NCI-H187 (cell line): Measurements from ENCODE around the gene PRSS58.

Experiments used
- DNase-seq, 2 experiments: peaks; one replicate each; lab custom pipeline; 2025; lab: John Stamatoyannopoulos, UW

PRSS58 gene

DNA sequence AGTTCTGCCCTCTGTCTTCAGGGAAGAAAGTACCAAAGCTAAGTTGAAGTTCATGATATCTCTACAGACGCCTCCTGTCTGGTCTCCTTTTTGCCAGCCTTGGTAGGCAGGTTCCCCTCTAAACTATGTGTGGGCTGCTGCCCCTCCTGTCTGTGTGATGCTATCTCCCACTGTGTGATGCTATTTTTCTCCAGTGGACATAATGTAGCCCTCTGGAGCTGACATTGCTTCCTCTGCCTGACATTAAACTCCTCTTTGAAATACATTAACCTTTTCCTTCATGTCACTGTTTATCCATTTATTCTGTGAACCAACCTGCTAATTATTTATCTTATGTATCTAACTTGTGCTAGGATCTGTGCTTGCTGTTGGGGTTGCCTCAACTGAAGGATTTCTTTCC is at the start of gene PRSS58:
PRSS58 (minus strand) TSS at position 101 of the 400 bp plus-strand sequence. CDS start 351 bp downstream, outside the sequence.
- no peak for DNase-seq

GRCh38 chr7:142307246-142307900 is 49.5 kb upstream of the PRSS58 start:
- no peak for DNase-seq

- peak in 1 of 2 experiments; percentile 17 for DNase-seq
Observed at GRCh38 chr7:142303650-142304049, 45.8 kb upstream of the PRSS58 start.

- DNase-seq: no peak
Observed at GRCh38 chr7:142301923-142302550, 44.2 kb upstream of the PRSS58 start.

- no peak for DNase-seq
Observed at GRCh38 chr7:142301299-142301698, 43.4 kb upstream of the PRSS58 start.

GRCh38 chr7:142300689-142301088 is 42.8 kb upstream of the PRSS58 start:
- DNase-seq: no peak

DNA sequence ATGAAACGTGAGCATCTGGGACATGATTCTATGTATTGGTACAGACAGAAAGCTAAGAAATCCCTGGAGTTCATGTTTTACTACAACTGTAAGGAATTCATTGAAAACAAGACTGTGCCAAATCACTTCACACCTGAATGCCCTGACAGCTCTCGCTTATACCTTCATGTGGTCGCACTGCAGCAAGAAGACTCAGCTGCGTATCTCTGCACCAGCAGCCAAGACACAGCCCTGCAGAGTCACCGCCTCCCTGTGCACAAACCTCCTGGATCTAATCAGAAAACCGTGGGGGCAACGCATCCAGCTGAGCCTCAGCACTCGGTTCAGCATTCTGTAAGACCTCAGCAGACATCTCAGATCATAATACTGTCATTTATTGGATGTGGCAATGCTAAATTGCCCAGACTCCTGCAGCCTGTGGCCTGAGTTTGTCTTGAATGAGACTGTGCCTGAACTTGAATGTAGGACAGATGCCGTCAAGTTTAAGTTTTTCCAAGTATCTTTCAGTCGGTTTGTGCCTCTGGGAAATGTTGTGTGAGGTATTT is 41.5 kb upstream of the PRSS58 start:
- no peak for DNase-seq

- no peak for DNase-seq
Observed at GRCh38 chr7:142298627-142299026, 40.8 kb upstream of the PRSS58 start.

GRCh38 chr7:142298009-142298408 is 40.2 kb upstream of the PRSS58 start:
- DNase-seq: no peak

GRCh38 chr7:142280263-142280662 is 22.4 kb upstream of the PRSS58 start:
- DNase-seq: no peak

DNA sequence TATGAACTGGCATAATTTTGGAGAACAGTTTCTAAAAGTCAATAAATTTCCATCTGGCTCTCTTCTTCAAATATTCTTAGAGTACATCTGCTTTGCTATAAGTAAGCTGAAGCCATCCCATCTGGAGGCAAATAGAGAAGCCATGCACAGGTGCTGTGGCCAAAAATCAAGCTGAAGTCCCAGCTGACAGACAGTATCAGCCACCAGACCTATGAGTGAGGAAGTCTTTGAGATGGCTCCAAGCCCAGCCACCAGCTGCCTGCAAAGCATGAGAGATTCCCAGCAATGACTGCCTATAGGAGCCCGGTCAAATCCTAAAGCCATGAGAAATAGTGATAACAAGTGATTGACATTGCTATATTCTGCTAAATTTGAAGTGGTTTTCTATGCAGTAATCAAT is 21.7 kb upstream of the PRSS58 start:
- DNase-seq: no peak

DNA sequence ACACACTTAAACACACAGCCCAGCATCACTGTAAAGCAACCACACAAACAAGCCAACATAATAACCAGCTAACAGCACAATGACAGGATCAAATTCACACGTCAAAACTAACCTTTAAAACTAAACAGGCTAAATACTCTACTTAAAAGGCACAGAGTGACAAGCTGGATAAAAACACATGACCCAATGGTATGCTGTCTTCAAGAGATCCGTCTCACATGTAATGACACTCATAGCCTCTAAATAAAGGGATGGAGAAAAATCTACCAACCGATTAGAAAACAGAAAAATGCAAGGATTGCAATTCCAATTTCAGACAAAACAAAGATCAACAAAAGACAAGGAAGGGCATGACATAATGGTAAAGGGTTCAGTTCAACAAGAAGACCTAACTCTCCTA is 17.2 kb upstream of the PRSS58 start:
- DNase-seq: no peak

- no peak for DNase-seq
Observed at GRCh38 chr7:142272841-142273240, 15.0 kb upstream of the PRSS58 start.

DNA sequence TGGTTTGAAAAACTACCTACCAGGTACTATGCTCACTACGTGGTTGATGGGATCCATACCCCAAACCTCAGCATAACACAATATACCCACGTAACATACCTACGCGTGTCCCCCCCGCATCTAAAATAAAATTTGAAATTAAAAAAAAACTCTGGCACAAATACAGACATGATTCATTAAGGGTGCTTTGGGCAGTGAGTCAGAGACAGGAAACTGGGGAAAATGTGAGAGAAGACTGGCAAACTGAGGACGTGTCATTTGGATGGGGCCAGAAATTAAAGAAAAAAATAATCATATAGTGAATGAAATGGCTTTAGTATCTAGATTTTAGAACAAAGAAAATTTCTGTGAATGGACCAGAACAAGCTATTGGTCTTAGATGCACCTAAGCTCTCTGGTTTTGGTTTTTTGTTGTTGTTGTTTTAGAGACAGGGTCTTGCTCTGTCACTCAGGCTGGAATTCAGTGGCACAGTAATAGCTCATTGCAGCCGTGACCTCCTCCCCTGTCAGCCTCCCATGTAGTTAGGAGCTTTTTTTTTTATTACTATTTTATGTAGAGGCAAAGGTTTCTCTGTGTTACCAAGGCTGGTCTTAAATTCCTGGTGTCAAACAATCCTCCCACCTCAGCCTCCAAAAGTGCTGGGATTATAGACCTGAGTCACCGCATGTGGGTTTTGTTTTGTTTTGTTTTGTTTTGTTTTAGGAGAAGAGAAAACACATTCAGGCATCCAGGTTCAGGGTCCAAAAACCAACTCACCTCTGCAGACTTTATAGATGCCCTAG is 5.9 kb upstream of the PRSS58 start:
- no peak for DNase-seq

DNA sequence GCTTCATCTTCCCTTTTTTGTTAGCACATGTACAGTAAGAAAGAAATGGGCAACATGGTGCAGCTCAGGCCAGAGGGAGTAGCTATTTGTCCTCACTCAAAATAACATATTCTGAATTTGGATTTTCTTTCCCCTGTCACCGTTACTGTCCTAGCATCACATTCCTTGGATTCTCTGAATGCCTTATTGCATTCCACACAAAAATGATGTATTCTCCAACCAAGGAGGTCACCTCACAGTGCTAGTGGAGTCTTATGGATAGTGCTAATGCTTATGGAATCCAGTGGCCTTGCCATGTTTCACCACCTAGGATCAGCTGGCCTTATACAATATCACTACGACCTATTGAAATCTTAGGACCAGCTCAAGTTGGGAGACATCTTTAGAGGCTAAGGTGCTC is 7.2 kb downstream of the PRSS58 start:
- no peak for DNase-seq

GRCh38 chr7:142249918-142250317 is 7.9 kb downstream of the PRSS58 start:
- DNase-seq: no peak

DNA sequence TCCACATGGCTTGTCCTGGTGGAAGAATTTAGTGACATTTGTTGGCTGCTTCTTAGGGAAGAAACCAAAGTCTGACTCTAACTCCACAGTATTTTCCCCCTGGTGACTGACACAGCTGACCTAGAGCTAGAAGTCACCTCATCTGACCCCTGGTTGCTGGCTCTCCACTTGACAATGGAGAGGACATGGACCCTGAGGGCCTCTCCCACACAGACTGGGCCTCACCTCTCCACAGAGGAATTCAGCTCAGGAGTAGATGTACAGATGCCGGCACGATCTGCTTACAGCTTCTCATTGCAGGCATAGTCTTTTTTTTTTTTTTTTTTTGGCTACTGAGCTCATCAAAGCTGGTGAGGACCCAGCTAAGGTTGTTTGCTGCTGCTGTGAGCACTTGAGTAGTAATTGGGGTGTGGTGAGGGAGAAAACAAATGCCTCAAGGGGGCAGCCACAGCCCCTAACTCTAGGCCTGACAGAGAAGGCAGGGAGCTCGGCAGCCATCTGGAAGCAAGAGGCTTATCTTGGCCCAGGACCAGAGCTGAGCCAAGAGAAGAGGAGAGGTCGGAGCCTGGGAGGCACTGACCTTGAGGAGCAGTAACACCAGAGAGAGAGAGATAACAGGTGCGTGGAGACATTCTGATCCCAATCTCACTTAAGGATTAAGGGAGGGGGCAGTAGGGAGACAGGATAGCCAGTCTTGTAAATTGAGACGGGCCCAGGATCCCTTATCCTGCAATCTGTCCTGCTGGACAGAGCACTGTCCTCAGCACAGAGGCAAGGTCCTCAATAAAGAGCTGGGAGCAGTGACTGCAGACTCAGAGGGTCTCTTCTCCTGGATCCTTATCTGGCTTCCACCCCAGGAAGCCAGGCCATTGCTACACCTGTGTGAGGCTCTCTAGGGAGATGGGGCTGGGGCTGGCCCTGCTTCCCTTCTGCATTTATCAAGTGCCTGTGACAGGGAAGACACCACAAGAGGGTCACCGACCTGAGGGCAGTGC is 9.4 kb downstream of the PRSS58 start:
- DNase-seq: no peak

DNA sequence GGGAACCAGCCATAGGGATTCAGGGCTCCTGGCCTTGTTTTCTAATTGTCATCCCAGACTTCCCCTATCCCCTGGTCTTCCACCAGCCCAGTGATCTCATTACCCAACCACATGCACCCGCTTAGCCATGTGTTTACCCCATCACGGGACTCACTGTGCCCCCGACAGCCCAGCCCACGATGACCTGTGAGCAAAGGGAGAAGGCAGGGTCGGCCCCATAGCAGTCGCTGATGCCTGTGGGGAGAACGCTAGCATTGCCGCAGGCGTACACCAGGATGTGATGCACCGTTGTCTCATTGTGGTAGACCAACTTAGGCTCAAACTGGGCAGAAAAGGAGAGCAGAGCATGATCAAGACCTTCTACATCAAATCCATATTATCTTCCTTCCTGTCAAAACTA is 14.0 kb downstream of the PRSS58 start:
- no peak for DNase-seq

DNA sequence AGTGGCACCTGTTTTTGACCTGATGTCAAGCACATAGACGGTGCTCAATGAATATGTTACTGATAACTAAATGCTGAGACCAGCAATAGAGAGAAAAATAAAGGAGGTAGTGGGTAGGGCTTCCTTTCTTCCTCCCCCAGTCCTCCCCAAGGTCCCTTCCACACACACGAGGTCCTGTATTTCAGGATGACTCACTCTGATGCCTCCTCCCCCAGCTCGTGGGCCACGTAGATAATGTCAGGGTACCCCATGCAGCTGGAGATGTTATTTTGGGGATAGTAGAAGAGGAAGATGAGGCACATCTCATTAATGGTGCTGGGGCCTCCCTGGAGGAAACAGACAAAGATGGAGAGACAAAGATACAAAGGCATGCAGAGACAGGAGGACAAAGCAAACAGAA is 17.3 kb downstream of the PRSS58 start:
- DNase-seq: no peak

GRCh38 chr7:142231716-142232115 is 26.1 kb downstream of the PRSS58 start:
- DNase-seq: no peak

DNA sequence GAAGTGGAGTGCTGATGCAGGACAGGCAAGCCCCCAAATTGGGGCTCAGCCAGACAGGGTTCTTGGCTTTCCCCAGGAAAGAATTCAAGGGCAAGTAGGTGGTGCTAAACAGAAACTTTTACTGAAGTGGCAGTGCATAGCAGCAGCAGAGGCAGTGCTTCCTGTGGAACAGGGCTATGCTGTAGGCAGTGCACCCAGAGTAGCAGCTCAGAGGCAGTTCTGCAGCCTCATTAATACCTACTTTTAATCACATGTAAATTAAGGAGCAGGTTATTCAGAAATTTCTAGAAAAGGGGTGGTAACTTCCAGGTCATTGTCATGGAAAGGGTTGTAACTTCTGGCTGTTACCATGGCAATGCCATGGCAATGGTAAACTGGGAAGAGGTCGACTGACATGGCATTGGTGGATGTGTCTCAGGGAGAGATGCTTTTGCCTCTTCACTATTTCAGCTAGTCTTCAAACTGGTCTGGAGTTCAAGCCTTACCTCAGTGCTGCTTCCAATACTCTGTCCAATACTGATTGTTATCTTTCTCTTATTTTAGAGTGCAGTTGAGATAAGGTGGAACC is 29.2 kb downstream of the PRSS58 start:
- DNase-seq: no peak
